ENCODE measurements around the gene WDR88.

DNA sequence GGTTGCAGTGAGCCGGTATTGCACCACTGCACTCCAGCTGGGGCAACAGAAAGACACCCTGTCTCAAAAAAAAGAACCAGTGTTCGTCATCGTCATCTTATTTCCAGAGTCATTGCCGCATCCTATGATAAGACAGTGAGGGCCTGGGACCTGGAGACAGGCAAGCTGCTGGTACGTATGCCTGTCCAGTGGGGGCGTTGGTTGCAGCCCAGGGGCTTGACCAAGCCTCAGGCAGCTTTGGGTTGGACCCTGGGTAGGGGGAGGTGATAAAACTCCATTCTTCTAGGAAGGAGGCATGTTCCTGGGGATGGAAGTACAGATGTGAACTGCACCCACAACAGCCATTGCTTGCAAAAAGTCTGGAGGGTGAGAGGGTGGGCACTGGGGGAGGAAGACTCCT, 15.6 kb downstream of the WDR88 start:
- TF ChIP-seq, protein P1, sequence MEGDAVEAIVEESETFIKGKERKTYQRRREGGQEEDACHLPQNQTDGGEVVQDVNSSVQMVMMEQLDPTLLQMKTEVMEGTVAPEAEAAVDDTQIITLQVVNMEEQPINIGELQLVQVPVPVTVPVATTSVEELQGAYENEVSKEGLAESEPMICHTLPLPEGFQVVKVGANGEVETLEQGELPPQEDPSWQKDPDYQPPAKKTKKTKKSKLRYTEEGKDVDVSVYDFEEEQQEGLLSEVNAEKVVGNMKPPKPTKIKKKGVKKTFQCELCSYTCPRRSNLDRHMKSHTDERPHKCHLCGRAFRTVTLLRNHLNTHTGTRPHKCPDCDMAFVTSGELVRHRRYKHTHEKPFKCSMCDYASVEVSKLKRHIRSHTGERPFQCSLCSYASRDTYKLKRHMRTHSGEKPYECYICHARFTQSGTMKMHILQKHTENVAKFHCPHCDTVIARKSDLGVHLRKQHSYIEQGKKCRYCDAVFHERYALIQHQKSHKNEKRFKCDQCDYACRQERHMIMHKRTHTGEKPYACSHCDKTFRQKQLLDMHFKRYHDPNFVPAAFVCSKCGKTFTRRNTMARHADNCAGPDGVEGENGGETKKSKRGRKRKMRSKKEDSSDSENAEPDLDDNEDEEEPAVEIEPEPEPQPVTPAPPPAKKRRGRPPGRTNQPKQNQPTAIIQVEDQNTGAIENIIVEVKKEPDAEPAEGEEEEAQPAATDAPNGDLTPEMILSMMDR (IDR thresholded peaks at IDR 0.05) = no peak
- no peak for TF ChIP-seq ZFX (IDR thresholded peaks at IDR 0.05; ENCODE audit: borderline replicate concordance)

Data from 22Rv1 (cell line).